GM18526 (cell line): ENCODE data around the gene ACTL7A.

Experiments used
- POLR2A ChIP-seq: IDR thresholded peaks from 3 replicates; pipeline ENCODE4 v1.6.1; 2011; ENCODE audit not compliant: insufficient read length; ENCODE audit errors: extremely low read depth

Gene ACTL7A

GRCh38 chr9:108861997-108862396, at the start of gene ACTL7A:
ACTL7A (plus strand) TSS chr9:108862266; CDS start chr9:108862323, 57 bp downstream.
- TF ChIP-seq POLR2A: no peak

DNA sequence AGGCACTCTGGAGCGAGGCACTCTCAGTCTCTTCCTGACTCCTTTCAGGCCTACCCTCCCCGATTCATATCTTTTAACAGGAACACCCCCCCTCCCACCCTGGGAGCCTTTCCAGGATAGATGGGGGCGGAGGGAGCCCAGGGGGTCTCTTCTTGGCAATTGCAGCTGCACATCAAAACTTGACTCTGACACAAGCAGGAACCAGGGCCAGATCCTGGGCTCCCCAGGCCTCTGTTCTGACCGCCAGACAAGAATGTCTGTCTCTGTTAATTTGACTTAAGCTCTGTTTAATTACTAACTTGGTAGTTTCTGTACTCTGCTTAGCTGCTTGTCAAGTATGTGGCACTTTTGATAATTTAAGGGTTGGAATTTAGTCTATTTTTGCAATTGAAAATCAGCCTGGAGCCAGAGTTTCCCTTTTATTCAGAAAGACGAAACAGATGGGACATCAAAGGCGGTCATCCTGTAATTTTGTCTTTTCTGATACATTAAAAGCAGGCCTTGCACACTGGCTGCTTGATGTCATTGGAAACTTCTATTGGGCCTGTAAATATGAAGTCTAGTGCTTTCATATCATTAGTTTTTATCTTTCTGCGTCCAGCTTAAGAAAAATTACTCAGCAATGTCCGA, 49.6 kb upstream of the ACTL7A start:
- TF ChIP-seq POLR2A: no peak

GRCh38 chr9:108813951-108814601, 48.0 kb upstream of the ACTL7A start:
- no peak for TF ChIP-seq POLR2A

GRCh38 chr9:108815156-108815555, 46.9 kb upstream of the ACTL7A start:
- no peak for TF ChIP-seq POLR2A

DNA sequence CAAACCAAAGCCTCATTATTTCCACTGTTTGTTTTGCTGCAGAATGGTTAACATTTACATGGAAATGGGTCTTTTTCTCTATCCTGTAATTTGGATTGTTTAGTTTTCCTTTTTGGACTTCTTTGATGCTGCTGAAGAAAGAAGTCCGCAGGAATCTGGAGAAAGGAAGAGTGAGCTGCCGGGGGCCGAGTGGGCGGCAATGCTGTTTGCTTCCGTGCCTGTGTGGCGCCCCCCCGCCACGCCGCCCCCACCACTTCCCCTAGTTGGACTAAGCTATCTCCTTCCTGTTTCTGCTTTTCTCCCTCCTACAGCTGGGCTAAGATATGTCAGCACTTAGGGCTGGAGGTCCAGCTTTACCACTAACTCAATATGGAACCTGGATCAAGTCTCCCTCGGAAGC, 46.0 kb upstream of the ACTL7A start:
- no peak for TF ChIP-seq POLR2A

DNA sequence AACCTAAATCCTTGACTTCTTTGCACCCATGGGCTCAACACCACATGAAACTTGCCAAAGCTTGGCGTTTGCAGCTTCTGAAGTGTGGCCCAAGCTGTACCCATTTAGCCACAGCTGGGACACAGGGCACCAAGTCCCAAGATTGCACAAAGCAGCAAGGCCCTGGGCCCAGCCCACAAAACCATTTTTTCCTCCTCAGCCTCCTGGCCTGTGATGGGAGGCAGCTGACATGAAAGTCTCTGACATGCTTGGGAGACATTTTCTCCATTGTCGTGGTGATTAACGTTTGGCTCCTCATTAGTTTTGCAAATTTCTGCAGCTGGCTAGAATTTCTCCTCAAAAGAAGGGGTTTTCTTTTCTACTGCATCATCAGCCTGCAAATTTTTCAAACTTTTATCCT, 38.2 kb upstream of the ACTL7A start:
- no peak for TF ChIP-seq POLR2A

- TF ChIP-seq POLR2A: no peak
Observed at GRCh38 chr9:108830272-108830671, 31.8 kb upstream of the ACTL7A start.

GRCh38 chr9:108831496-108832178, 30.4 kb upstream of the ACTL7A start:
- TF ChIP-seq POLR2A: no peak

DNA sequence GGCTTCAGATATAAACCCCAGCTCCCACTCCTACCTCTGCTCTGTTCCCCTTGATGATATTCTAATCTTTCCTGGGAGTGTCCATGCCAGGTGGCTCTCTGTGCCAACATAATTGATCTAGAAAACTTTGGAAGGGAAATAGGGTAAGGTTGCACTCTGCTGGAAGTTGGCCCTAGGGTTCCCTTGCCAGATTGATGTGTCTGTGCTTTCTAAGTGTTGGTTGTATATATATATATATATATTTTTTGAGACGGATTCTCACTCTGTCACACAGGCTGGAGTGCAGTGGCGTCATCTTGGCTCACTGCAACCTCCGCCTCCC, 29.9 kb upstream of the ACTL7A start:
- no peak for TF ChIP-seq POLR2A

- TF ChIP-seq POLR2A: no peak
Observed at GRCh38 chr9:108834959-108835665, 27.0 kb upstream of the ACTL7A start.

GRCh38 chr9:108835831-108836230, 26.2 kb upstream of the ACTL7A start:
- no peak for TF ChIP-seq POLR2A

- TF ChIP-seq POLR2A: no peak
Observed at GRCh38 chr9:108836319-108836718, 25.7 kb upstream of the ACTL7A start.

GRCh38 chr9:108836781-108837180, 25.3 kb upstream of the ACTL7A start:
- TF ChIP-seq POLR2A: no peak

DNA sequence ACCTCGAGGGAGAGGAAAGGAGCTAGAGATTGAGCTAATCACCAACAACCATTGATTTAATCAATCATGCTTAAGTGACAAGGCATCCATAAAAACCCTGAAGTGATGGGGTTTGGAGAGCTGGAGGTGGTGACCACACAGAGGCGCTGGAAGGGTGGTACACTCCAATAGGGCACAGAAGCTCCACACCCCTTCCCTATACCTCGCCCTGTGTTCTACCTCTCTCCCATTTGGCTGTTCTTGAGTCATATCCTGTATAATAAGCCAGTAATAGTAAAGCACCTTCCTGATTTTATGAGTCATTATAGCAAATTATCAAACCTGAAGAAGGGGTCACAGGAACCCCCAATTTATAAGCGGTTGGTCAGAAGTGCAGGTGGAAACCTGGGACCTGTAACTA, 24.5 kb upstream of the ACTL7A start:
- no peak for TF ChIP-seq POLR2A

DNA sequence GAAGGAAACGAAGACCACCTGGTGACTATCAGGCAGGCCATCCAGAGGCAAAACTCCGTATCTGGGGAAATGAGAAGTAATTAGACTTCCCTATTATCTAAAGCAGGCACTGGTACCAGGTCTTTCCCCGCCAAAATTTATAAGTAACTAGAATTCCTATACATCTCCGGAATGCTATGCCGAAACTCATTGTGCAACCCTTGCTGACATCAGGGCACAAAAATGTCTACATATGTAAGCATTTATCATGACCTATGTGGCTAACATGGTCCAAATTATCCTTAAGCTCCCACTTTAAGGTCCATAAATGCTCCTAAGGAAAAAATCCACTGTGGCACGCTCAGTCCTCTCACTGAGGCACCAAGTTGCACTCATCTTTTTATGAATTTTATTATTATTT, 24.0 kb upstream of the ACTL7A start:
- TF ChIP-seq POLR2A: no peak
